HG03108 (cell line): ENCODE data around the gene GNG14.
"Not testable (repeated sequence)": the region's sequence is repeated elsewhere in the genome, so short reads cannot be mapped to it uniquely, and the experiment has no call there.

Experiments used
- ATAC-seq: cut with Tn5 transposase; IDR thresholded peaks from one replicate; pipeline ENCODE4 v1.9.1; 2021; ENCODE audit warnings: moderate library complexity; ENCODE audit not compliant: unreplicated experiment

The GNG14 gene

DNA sequence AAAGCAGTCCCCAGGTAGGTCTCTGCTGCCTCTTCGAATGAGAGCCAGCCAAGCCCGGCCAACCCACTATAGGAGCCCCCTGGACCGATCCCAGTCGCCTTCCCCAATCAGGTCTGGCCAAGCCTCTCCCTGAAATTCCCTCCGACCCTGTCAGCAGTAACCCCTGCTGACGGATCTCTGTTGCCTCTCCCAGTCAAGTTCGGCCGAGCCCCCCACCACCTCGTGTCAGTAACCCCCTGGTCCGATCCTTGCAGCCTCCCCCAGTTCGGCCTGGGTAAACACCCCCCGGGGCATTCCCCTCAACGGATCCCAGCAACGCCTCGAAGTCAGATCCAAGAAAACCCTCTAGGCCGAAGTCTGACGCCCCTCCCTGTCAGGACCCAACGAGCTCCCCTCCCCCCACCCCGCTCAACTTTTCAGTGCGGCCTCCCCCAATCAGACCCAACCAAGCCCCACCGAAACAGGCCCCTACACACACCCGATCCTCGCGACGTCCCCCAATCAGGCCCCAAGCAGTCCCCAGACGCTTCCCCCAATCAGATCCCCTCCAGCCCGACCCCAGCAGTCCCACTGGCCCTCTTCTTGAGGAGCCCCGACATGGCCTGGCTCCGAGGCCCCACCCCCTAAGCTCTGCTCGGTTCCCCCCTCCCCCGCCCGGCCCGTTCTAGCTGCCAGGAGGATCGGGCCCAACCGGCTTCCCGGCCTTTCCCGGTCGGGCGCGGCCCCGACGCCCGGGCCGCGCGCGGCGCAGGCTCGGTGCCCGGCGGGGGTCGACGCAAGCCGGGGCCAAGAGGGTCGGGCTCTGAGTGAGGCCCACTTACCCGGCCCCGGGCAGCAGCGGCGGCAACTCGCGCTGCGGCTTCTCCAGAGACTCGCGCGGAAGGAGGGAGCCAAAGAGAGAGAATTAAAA lies 34.1 kb downstream of the GNG14 start:
- peak; percentile 7 for ATAC-seq

GRCh38 chr19:12722566-12723380 lies 35.0 kb downstream of the GNG14 start:
- ATAC-seq, result peak; percentile 71

GRCh38 chr19:12723381-12723640 lies 35.5 kb downstream of the GNG14 start:
- no peak for ATAC-seq

DNA sequence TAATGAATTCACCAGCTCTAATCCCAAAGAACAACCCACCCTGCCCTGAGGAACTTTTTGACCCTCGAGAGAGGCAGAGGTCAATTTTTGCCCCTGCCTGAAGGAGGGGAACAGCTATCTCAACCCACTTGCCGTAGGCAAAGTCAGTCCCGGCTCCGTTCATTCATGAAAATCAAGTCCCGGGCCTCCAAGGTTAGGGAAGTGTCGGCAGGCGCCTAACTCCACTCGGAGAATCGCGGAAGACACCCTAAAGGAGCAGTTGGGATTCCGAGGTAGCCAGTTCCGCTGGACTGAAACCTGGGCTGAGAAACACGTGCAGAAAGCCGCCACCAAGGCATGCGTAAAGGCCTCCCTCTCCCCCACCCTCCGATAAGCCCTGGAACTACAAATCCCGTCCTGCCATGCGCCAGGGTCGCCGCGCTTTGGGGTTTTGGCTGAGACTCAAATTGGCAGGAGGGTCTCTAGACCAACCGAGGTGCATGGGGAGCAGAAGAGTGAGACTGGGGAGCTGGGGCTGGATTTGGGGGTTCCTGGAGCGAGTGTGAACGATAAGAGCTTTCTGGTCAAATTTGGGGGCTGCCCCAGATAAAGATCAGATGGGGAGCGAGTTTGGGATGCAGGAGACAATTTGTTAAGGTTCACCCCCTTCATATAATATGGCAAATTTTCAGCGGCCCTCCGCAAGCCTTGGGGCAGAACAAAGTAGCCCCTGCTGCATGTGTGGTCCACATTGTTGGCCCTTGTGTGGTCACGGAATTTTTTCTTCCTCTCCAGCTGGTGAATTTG lies 36.0 kb downstream of the GNG14 start, which contains the start of gene TNPO2:
Gene TNPO2, minus strand, starts transcription at position 292 of the 786 bp plus-strand sequence. CDS start 2,955 bp downstream, outside the sequence.
- ATAC-seq, result no peak

- ATAC-seq, result not testable (repeated sequence)
These were observed 37.8 kb downstream of the GNG14 start for GRCh38 chr19:12725612-12726011.

DNA sequence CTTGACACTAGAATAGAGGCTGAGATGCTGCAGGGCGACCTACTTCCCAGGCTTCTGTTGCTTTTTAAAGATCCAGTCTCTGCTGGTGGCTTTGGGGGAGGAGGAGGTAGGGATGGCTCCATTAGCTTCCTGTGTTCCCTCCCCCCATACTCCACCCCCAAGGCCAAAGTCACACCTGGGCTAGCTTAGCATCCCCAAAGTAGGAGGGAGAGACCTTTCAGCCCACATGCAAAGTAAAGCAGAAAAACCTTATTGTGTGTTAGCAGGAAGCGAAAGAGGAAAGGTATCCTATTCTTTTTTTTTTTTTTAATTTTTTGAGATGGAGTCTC lies 39.2 kb downstream of the GNG14 start:
- ATAC-seq, result no peak

DNA sequence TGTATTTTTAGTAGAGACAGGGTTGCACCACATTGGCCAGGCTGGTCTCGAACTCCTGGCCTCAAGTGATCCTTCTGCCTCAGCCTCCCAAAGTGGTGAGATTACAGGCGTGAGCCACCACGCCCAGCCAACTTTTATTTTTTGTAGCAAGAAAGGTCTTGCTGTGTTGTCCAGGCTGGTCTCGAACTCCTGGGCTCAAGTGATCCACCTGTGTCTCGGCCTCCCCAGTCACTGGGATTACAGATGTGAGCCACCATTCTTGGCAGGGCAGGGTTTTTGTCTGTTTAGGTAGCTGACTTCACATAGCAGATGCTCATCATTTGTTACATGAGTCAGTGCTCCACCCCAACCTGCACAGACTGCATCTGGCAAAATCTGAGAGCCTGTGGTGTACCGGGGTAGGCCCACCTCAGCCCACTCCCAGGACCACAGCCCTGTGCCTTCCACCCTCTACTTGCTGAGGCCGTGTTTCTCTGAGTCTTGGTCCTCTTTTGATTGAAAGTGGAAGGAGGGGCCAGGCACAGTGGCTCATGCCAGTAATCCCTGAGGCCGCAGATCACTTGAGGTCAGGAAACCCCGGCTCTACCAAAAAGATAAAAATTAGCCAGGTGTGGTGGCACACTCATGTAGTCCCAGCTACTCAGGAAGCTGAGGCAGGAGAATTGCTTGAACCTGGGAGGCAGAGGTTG lies 40.1 kb downstream of the GNG14 start:
- ATAC-seq, result no peak

- no peak for ATAC-seq
These were observed 42.3 kb downstream of the GNG14 start for GRCh38 chr19:12730064-12730463.

DNA sequence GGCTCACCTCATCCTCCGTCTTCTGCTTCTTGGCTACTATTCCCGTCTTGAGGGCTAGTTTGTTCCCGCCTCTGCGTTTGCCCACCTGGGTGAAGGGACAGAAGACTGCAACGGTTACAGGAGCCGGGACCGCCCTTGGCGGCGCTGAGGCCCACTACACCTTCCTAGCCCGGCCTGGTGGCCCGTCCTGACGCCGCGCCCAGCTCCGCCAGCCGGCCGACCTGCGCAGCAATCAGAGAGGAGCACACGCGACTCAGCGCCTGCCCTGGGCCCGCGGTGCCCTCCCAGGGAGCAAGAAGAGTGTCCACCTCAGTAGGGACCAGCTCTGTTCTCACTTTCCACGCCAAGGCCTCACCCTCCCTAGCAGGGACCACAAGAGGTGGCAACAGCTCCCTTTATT lies 43.5 kb downstream of the GNG14 start:
- ATAC-seq, result no peak

DNA sequence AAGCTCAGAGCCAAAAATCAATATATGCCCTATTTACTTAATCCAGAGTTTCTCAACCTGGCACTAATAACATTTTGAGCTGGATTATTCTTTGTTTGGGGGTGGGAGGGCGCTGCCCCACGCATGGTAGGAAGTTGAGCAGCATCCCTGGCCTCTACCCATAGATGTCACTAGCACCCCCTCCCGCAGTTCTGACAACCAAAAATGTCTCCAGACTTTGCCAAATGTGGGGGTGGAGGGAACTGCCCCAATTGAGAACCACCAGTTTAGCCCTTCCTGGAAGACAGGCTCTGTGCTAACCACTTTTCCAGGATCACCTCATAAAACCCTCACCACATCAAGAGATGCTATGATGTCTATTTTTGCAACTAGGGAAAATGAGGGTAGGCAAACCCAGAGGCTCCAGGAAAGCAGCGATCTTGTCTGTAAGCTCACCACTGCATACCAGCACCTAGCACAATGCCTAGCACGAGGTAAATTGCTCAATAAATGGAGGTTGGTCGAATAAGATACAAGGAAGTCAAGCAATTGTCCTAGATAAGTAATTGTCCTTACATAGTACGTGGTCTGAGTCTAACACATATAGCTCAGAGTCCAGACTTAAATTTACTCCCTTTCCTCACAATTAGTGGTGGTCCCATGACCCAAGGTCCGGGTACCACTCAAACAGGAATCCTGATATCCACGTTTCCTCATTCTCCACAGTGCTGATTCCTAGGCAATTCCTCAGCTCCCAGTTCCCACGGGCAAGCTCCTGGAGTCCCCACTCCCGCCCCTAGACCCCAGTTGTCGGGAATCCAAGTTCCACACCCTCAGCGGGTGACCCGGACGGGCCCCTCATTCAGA lies 45.8 kb downstream of the GNG14 start:
- ATAC-seq, result no peak

DNA sequence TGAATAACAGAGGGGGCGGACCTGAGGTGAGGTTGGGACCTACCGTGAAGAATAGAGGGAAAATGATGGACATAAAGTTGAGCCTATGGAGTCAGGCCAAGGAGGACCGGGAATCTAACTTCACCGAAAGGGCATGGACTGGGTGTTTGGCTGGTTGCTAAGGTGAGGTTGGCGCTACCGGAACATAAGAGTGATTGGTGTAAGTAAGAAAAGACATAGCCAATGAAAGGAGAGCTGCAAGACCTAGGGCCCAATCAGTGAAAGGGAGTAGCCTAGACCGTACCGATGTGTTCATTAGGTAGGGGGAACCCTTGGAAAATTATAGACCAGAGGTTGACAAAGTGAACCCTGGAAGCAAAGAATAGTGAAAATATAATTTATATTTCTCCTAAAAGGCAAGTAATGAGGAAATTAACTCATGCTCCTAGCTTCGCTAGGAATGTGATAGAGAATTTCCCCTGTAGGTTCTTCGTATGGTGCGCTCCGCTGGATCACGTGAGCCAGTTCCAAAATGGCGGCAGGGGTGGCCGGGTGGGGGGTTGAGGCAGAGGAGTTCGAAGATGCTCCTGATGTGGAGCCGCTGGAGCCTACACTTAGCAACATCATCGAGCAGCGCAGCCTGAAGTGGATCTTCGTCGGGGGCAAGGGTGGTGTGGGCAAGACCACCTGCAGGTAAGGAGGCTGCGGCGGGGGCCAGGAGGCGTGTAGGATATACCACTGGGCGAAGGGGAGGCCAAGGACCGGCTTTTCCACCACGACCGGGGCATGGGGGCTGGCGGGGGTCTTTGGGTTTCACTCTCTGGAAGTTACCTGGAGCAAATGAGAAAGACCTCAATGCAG lies 49.4 kb downstream of the GNG14 start, which contains the start of gene GET3:
Gene GET3, plus strand, starts transcription at position 503 of the 840 bp plus-strand sequence. Its CDS starts 9 bp downstream, at position 512.
- ATAC-seq, result peak; percentile 71

DNA sequence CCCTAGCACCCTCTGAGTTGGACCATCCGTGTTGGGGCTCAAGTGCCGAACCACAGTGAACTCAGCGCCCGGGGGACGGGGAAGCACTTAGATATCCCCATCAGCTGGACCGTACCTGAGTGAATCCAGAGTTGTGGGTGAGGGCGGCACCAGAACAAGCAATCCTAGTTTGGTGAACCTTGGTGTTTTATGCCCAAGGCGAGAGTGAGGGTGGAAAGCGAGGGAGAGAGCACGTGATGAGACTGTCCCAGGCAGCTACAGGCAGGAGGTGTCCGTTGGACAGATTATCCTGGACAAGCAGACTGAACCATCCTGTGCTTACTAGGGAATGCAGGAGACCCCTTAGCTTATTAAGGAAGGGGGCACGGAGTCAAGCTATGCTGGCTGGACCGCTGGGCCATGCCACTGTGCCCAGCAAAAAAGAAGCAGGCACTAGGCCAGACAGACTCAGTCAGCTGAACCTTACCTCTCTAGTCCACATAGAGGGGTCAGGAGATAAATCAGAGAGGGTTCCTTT lies 50.1 kb downstream of the GNG14 start:
- ATAC-seq, result no peak
